Karpas-422 (cell line): ENCODE data around the gene OLIG3. TPM values are rescaled to one million over a fixed set of nuclear protein-coding genes. Genes with fewer than 3 reads are reported as not detected.

Source experiments
- DNase-seq: peaks from one replicate; pipeline ENCODE4 v3.0.0-alpha.2; 2015
- H2AFZ ChIP-seq: fragments of 200-600 bp; sonication (generic); 2 replicates; pipeline ENCODE4 v1.6.1; 2014; ENCODE audit warnings: antibody characterized with exemption, low read length, mixed read lengths
- H3K27ac ChIP-seq: fragments of 200-600 bp; sonication (generic); 2 replicates; pipeline ENCODE4 v1.5.1; 2014; ENCODE audit warnings: mild to moderate bottlenecking, low read length, moderate library complexity
- H3K27me3 ChIP-seq: fragments of 200-600 bp; sonication (generic); 2 replicates; pipeline ENCODE4 v1.6.1; 2014; ENCODE audit warnings: low read length, mixed read lengths
- H3K36me3 ChIP-seq: fragments of 200-600 bp; sonication (generic); 2 replicates; pipeline ENCODE4 v1.6.1; 2014; ENCODE audit warnings: low read length, mixed read lengths; ENCODE audit not compliant: insufficient read depth
- H3K4me1 ChIP-seq: fragments of 200-600 bp; sonication (generic); 2 replicates; pipeline ENCODE4 v1.6.1; 2014; ENCODE audit warnings: mild to moderate bottlenecking, low read length, mixed read lengths
- H3K4me2 ChIP-seq: fragments of 200-600 bp; sonication (generic); 2 replicates; pipeline ENCODE4 v1.6.1; 2014; ENCODE audit warnings: low read length, low read depth, mild to moderate bottlenecking; ENCODE audit not compliant: poor library complexity, severe bottlenecking
- H3K4me3 ChIP-seq: fragments of 200-600 bp; sonication (generic); 2 replicates; pipeline ENCODE4 v1.5.1; 2014; ENCODE audit warnings: mild to moderate bottlenecking, antibody characterized with exemption, low read length, mixed read lengths
- H3K79me2 ChIP-seq: fragments of 200-600 bp; sonication (generic); 2 replicates; pipeline ENCODE4 v1.6.1; 2014; ENCODE audit warnings: mild to moderate bottlenecking, low read length, mixed read lengths
- H3K9ac ChIP-seq: fragments of 200-600 bp; sonication (generic); 2 replicates; pipeline ENCODE4 v1.6.0; 2014; ENCODE audit warnings: low read length
- H3K9me2 ChIP-seq: fragments of 200-600 bp; sonication (generic), shearing (Covaris generic); replicated peaks from 2 replicates; pipeline ENCODE4 v1.6.0; 2014; ENCODE audit warnings: mild to moderate bottlenecking, low read length, moderate library complexity; ENCODE audit not compliant: insufficient read depth
- H3K9me3 ChIP-seq: fragments of 300-700, 200-600 bp; sonication (generic); 2 replicates; pipeline ENCODE4 v1.6.1; 2014; ENCODE audit warnings: low read length, mixed read lengths
- H4K20me1 ChIP-seq: fragments of 200-600 bp; sonication (generic); 2 replicates; pipeline ENCODE4 v1.6.1; 2014; ENCODE audit warnings: mild to moderate bottlenecking, antibody characterized with exemption, low read length, low read depth; ENCODE audit not compliant: insufficient read depth
- total RNA-seq: library from RNA; depleted of rRNA; stranded (reverse); fragments of >200 nt; shearing (Covaris generic); gene quantifications from 2 replicates; pipeline ENCODE4 v1.2.3, GENCODE V29; 2014; ENCODE audit warnings: low replicate concordance; rRNA removed

The OLIG3 gene
- not detected in 2 replicates for total RNA-seq

GRCh38 chr6:137494281-137494987 lies at the start of gene OLIG3:
Gene OLIG3 (minus strand): TSS chr6:137494394. CDS start chr6:137494170, 224 bp downstream.
- Histone ChIP-seq H3K4me1 (peaks cover 17% of the 10 kb centered on the region), H3K4me2 (no peak within 1 kb of the TSS), H3K27ac (no peak within 1 kb of the TSS), H3K27me3 (no peaks in the 10 kb centered on the region), H3K36me3 (no peaks in the 10 kb centered on the region), H3K4me3 (no peak within 1 kb of the TSS), H3K9me3 (no peaks in the 10 kb centered on the region), H3K79me2 (no peaks in the 10 kb centered on the region), H3K9me2 (no peaks in the 10 kb centered on the region), H4K20me1 (no peaks in the 10 kb centered on the region), H2AFZ (no peak within 1 kb of the TSS), H3K9ac (no peak within 1 kb of the TSS)
- no peak for DNase-seq

- Histone ChIP-seq H3K4me3 (no peak overlapping the region), H4K20me1 (no peaks in the 10 kb centered on the region), H3K4me2 (no peak overlapping the region), H3K9me2 (no peaks in the 10 kb centered on the region), H3K36me3 (no peaks in the 10 kb centered on the region), H3K27ac (no peak overlapping the region), H2AFZ (no peak overlapping the region), H3K9me3 (no peaks in the 10 kb centered on the region), H3K79me2 (no peaks in the 10 kb centered on the region), H3K27me3 (no peaks in the 10 kb centered on the region), H3K9ac (no peak overlapping the region), H3K4me1 (peaks cover 4% of the 10 kb centered on the region; the same call in 1 of the 2 replicates)
- no peak for DNase-seq
Measured at GRCh38 chr6:137543114-137543513, 48.9 kb upstream of the OLIG3 start.

- no peak overlapping the region for H3K4me3 ChIP-seq
- H3K79me2 ChIP-seq = no peaks in the 10 kb centered on the region
- no peaks in the 10 kb centered on the region for H3K9me3 ChIP-seq
Measured at GRCh38 chr6:137542713-137543112, 48.5 kb upstream of the OLIG3 start.

DNA sequence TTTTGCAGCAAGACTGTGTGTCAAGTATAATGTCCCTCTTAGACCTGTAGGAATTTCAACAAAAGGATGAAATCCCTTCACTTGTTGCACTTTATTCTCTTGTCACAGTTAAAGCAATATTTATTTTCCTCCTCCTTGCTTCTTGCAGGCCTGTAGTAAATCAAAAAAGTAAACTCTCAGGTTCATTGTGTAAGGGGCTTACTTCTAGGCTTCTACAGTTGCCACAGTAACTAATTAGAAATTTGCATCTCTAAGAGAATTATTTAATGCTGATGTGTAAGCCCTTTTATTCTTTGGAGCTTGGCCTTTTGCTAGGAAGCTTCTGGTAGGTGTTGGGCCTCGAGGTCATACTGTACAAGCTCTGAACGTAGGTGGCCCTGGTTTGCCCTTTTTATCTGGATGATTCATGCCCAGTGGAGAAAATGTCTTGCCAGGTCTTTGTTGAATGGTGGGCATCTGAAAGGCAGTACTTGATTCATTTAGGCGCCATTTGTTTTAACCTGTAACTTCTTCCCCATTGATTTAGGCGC lies 47.4 kb upstream of the OLIG3 start:
- no peaks in the 10 kb centered on the region for H4K20me1 ChIP-seq
- H3K9ac ChIP-seq = no peak overlapping the region
- DNase-seq = no peak

More at GRCh38 chr6:137542713-137543112, 48.5 kb upstream of the OLIG3 start:
- no peak for DNase-seq
- Histone ChIP-seq H3K4me2 (no peak overlapping the region), H3K9me2 (no peaks in the 10 kb centered on the region), H3K36me3 (no peaks in the 10 kb centered on the region), H3K4me1 (peaks cover 4% of the 10 kb centered on the region; the same call in 1 of the 2 replicates), H4K20me1 (no peaks in the 10 kb centered on the region), H2AFZ (no peak overlapping the region), H3K9ac (no peak overlapping the region), H3K27ac (no peak overlapping the region), H3K27me3 (no peaks in the 10 kb centered on the region)

GRCh38 chr6:137536104-137536773 lies 42.0 kb upstream of the OLIG3 start:
- Histone ChIP-seq H3K27ac (no peak overlapping the region), H3K9ac (no peak overlapping the region), H3K4me2 (no peak overlapping the region), H4K20me1 (no peaks in the 10 kb centered on the region), H3K79me2 (no peaks in the 10 kb centered on the region), H3K4me3 (no peak overlapping the region), H2AFZ (no peak overlapping the region), H3K36me3 (no peaks in the 10 kb centered on the region), H3K9me2 (no peaks in the 10 kb centered on the region), H3K4me1 (no peaks in the 10 kb centered on the region), H3K27me3 (no peaks in the 10 kb centered on the region), H3K9me3 (no peaks in the 10 kb centered on the region)
- DNase-seq = no peak

More for the DNA sequence above, 47.4 kb upstream of the OLIG3 start:
- Histone ChIP-seq H2AFZ (no peak overlapping the region), H3K79me2 (no peaks in the 10 kb centered on the region), H3K36me3 (no peaks in the 10 kb centered on the region), H3K4me3 (no peak overlapping the region), H3K27me3 (no peaks in the 10 kb centered on the region), H3K9me3 (no peaks in the 10 kb centered on the region), H3K4me1 (peaks cover 4% of the 10 kb centered on the region; the same call in 1 of the 2 replicates), H3K9me2 (no peaks in the 10 kb centered on the region), H3K4me2 (no peak overlapping the region), H3K27ac (no peak overlapping the region)

DNA sequence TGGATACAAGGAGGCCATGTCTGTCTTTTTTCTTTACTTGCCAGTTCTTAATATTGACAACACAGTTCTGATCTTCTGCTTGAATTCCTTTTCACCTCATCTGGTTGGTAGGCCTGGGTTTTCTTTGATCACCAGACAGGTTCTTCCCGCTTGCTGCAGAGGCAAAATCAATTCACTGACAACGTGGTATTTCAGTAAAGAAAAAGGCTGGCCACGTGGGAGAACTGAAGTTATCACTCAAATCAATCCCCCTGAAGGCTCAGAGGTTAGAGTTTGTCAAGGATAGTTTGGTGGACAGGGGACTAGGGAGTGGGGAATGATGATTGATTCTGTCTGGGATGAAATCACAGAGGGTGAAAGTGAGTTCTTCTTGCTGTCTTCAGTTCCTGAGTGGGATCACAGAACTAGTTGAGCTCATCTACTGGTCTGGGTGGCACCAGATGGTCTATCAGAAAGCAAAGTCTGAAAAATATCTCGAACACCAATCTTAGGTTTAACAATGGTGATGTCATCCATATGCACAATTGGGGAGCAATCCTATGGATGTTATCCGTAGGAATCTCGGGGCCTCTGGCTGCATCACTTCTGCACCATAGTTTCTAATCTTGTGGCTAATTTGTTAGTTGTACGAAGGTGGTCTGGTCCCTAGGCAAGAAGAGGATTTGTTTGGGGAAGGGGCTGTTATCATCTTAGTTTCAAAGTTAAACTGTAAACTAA lies 37.3 kb upstream of the OLIG3 start:
- peak overlapping the region; percentile 16; the same call in 1 of the 2 replicates for H2AFZ ChIP-seq
- no peaks in the 10 kb centered on the region for H3K36me3 ChIP-seq
- H3K9me2 ChIP-seq = no peaks in the 10 kb centered on the region
- H3K4me2 ChIP-seq = no peak overlapping the region
- no peaks in the 10 kb centered on the region for H4K20me1 ChIP-seq
- no peaks in the 10 kb centered on the region for H3K79me2 ChIP-seq
- no peak overlapping the region for H3K4me3 ChIP-seq
- no peaks in the 10 kb centered on the region; the same call in 1 of the 2 replicates for H3K27me3 ChIP-seq
- H3K9ac ChIP-seq = no peak overlapping the region
- no peak overlapping the region for H3K27ac ChIP-seq
- peaks cover 6% of the 10 kb centered on the region for H3K4me1 ChIP-seq
- H3K9me3 ChIP-seq = 0 out of 2 replicates have a peak, but pooled peaks cover under 1% of the 10 kb centered on the region
- DNase-seq = no peak

DNA sequence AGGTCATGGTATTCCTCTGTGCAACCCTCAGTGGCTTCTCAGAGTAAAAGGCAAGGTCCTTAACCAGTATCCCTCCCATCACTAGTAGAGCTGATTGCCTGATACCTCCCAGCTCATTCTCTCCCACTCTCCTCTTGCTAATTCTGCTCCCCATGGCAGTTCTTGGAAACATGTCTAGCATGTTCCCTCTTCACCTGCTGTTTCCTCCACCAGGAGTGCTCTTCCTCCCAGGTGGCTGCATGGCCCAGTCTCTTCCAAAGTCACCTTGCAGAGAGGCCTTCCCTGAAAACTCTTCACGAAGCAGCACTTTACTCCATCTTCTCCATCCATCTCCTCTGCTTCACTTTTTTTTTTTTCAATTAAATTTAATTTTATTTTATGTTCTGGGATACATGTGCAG lies 36.2 kb upstream of the OLIG3 start:
- Histone ChIP-seq H3K4me3 (no peak overlapping the region), H2AFZ (no peak overlapping the region), H3K9me3 (peaks cover 9% of the 10 kb centered on the region; the same call in 1 of the 2 replicates), H3K36me3 (no peaks in the 10 kb centered on the region), H3K27me3 (no peaks in the 10 kb centered on the region; the same call in 1 of the 2 replicates), H4K20me1 (no peaks in the 10 kb centered on the region), H3K4me2 (no peak overlapping the region), H3K9ac (no peak overlapping the region), H3K79me2 (no peaks in the 10 kb centered on the region), H3K27ac (no peak overlapping the region), H3K9me2 (no peaks in the 10 kb centered on the region), H3K4me1 (peaks cover 6% of the 10 kb centered on the region)
- DNase-seq = no peak

DNA sequence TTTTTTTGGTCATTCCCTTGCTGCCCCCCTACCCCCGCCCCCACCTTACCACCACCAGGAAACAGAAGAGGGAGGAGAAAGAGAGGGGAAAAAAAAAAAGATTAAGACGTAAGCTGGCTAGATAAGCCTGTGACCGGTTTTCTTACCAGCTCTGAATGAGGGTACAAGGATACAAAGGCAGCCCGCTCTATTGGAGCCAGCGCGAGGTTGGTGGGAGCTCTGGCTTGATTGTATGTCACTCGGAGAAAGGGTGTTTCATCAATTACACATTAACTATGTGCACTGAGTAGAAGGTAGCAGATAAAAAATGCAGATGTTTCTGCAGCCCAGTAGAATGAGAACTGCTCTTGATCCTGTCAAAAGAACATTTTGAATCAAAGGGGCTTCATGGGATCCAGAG lies 28.6 kb upstream of the OLIG3 start:
- Histone ChIP-seq H3K36me3 (no peaks in the 10 kb centered on the region), H3K27me3 (no peaks in the 10 kb centered on the region), H3K4me1 (no peaks in the 10 kb centered on the region), H3K9me2 (no peaks in the 10 kb centered on the region), H3K4me2 (no peak overlapping the region), H2AFZ (no peak overlapping the region), H3K9me3 (peaks cover 9% of the 10 kb centered on the region; the same call in 1 of the 2 replicates), H3K4me3 (no peak overlapping the region), H3K79me2 (no peaks in the 10 kb centered on the region), H3K9ac (no peak overlapping the region), H4K20me1 (no peaks in the 10 kb centered on the region), H3K27ac (no peak overlapping the region)
- DNase-seq = no peak
